ENCODE data around the gene RAF1. TPM values are rescaled to one million over a fixed set of nuclear protein-coding genes. Genes with fewer than 3 reads are reported as not detected.

The RAF1 gene
- total RNA-seq, 1 experiment from 2014 or later, result 101 TPM

DNA sequence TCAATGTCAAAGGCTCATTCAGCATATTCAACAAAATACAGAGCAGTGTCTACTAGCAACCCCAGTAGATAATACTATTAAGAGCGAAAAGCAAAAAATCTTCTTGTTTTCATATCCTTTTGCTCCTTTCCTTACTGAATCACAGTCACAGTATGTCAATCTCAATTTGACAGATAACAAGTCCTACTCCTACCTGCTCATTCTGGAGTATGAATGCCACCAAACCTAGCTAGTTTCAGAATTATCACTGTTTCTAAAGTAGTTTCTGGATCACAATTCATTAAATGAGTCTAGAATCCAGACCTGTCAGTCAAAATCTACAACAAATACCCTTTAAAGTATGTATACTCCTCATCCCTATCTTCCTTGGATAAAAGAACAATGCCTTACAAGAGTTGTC lies 55.5 kb downstream of the RAF1 start:
- TF ChIP-seq ZNF232 (CRISPR knock-in tag; IDR thresholded peaks at IDR 0.05), result no peak
- TF ChIP-seq, protein P1, sequence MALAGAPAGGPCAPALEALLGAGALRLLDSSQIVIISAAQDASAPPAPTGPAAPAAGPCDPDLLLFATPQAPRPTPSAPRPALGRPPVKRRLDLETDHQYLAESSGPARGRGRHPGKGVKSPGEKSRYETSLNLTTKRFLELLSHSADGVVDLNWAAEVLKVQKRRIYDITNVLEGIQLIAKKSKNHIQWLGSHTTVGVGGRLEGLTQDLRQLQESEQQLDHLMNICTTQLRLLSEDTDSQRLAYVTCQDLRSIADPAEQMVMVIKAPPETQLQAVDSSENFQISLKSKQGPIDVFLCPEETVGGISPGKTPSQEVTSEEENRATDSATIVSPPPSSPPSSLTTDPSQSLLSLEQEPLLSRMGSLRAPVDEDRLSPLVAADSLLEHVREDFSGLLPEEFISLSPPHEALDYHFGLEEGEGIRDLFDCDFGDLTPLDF (CRISPR knock-in tag; IDR thresholded peaks at IDR 0.05), result no peak
- TF ChIP-seq ZNF423 (CRISPR knock-in tag; IDR thresholded peaks at IDR 0.05), result no peak
- no peak for TF ChIP-seq NR3C1 (CRISPR knock-in tag; conservative IDR thresholded peaks at IDR 0.05; ENCODE audit: low read depth)
- TF ChIP-seq GRHL2 (CRISPR knock-in tag; IDR thresholded peaks at IDR 0.05; ENCODE audit: insufficient replicate concordance, severe bottlenecking), result no peak
- TF ChIP-seq, protein P2, sequence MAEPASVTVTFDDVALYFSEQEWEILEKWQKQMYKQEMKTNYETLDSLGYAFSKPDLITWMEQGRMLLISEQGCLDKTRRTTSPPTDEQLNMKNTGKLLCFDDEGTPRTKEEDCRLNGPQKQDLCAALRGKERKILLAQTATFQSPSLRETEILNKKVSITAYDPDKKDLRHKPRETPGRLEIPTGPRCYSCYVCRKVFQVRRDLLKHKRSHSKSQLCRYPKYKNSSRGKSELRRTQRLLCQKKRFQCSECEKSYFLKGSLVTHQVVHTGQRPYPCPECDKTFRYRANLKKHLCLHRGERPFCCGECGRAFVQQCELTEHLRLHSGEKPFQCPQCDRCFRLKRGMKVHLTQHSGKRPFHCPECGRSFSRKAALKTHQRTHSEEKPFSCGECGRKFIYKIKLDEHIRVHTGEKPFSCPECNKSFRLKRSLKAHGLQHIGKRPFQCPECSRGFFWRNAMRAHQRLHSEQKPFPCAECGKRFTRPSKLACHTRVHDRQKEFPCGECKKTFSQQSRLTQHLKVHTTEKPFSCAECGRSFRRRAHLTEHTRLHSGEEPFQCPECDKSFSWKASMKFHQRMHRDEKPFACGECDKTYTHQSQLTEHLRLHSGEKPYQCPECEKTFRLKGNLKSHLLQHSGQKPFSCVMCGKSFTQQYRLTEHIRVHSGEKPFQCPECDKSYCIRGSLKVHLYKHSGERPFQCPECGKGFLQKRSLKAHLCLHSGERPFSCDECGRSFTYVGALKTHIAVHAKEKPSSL (CRISPR knock-in tag; conservative IDR thresholded peaks at IDR 0.05), result no peak
- Mint-ChIP-seq H3K4me1 (peaks cover under 1% of the 10 kb centered on the region), H3K4me3 (no peak overlapping the region), H3K9me3 (no peaks in the 10 kb centered on the region), H3K27me3 (ENCODE audit: low read depth) (no peaks in the 10 kb centered on the region), H3K27ac (no peak overlapping the region), H3K36me3 (peaks cover 42% of the 10 kb centered on the region)
- ATAC-seq (no peak), DNase-seq (ENCODE audit: low spot score) (no peak)
- ChIA-PET CTCF (interaction anchor here (0.6 kb wide), 2 partner anchors 21 to 170 kb away, joined by 3 read pairs; no protein-coding TSS in a partner anchor), POLR2A (interaction anchor here (0.6 kb wide), 1 partner anchor 37 kb away, joined by 3 read pairs; no protein-coding TSS in a partner anchor)

DNA sequence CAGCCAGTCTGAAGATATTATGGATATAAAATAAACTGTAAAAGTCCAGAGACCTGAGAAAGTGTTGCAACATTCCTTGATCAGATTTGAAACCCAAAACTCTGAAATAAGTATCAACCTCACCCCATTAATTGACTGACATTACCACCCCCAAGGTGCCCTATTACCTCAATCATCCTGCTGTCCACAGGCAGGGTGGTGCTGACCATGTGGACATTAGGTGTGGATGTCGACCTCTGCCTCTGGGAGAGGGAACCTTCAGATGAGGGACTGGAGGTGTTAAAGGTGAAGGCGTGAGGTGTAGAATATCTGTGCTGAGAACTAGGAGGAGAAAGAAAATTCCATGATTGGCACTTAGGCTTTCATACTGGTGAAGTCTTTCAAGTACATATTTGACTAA lies 59.9 kb downstream of the RAF1 start:
- no peaks in the 10 kb centered on the region for H3K4me1 Mint-ChIP-seq
- no peaks in the 10 kb centered on the region for H3K27me3 Mint-ChIP-seq (ENCODE audit: low read depth)
- H3K4me3 Mint-ChIP-seq, result no peak overlapping the region
- DNase-seq (ENCODE audit: low spot score), result no peak
- no peaks in the 10 kb centered on the region for H3K9me3 Mint-ChIP-seq
- TF ChIP-seq ATF1 (CRISPR knock-in tag; IDR thresholded peaks at IDR 0.05) (no peak), ZNF219 (CRISPR knock-in tag; IDR thresholded peaks at IDR 0.05; ENCODE audit: borderline replicate concordance) (no peak), NFYB (CRISPR knock-in tag; conservative IDR thresholded peaks at IDR 0.05; ENCODE audit: low read depth) (no peak), SMAD3 (CRISPR knock-in tag; IDR thresholded peaks at IDR 0.05; ENCODE audit: borderline replicate concordance) (no peak), ELF4 (CRISPR knock-in tag; IDR thresholded peaks at IDR 0.05; ENCODE audit: low read depth) (no peak)
- TF ChIP-seq, protein P3, sequence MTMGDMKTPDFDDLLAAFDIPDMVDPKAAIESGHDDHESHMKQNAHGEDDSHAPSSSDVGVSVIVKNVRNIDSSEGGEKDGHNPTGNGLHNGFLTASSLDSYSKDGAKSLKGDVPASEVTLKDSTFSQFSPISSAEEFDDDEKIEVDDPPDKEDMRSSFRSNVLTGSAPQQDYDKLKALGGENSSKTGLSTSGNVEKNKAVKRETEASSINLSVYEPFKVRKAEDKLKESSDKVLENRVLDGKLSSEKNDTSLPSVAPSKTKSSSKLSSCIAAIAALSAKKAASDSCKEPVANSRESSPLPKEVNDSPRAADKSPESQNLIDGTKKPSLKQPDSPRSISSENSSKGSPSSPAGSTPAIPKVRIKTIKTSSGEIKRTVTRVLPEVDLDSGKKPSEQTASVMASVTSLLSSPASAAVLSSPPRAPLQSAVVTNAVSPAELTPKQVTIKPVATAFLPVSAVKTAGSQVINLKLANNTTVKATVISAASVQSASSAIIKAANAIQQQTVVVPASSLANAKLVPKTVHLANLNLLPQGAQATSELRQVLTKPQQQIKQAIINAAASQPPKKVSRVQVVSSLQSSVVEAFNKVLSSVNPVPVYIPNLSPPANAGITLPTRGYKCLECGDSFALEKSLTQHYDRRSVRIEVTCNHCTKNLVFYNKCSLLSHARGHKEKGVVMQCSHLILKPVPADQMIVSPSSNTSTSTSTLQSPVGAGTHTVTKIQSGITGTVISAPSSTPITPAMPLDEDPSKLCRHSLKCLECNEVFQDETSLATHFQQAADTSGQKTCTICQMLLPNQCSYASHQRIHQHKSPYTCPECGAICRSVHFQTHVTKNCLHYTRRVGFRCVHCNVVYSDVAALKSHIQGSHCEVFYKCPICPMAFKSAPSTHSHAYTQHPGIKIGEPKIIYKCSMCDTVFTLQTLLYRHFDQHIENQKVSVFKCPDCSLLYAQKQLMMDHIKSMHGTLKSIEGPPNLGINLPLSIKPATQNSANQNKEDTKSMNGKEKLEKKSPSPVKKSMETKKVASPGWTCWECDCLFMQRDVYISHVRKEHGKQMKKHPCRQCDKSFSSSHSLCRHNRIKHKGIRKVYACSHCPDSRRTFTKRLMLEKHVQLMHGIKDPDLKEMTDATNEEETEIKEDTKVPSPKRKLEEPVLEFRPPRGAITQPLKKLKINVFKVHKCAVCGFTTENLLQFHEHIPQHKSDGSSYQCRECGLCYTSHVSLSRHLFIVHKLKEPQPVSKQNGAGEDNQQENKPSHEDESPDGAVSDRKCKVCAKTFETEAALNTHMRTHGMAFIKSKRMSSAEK (CRISPR knock-in tag; IDR thresholded peaks at IDR 0.05; ENCODE audit: borderline replicate concordance), result no peak
- TF ChIP-seq, protein P4, sequence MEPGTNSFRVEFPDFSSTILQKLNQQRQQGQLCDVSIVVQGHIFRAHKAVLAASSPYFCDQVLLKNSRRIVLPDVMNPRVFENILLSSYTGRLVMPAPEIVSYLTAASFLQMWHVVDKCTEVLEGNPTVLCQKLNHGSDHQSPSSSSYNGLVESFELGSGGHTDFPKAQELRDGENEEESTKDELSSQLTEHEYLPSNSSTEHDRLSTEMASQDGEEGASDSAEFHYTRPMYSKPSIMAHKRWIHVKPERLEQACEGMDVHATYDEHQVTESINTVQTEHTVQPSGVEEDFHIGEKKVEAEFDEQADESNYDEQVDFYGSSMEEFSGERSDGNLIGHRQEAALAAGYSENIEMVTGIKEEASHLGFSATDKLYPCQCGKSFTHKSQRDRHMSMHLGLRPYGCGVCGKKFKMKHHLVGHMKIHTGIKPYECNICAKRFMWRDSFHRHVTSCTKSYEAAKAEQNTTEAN (CRISPR knock-in tag; IDR thresholded peaks at IDR 0.05), result no peak
- TF ChIP-seq, protein P5, sequence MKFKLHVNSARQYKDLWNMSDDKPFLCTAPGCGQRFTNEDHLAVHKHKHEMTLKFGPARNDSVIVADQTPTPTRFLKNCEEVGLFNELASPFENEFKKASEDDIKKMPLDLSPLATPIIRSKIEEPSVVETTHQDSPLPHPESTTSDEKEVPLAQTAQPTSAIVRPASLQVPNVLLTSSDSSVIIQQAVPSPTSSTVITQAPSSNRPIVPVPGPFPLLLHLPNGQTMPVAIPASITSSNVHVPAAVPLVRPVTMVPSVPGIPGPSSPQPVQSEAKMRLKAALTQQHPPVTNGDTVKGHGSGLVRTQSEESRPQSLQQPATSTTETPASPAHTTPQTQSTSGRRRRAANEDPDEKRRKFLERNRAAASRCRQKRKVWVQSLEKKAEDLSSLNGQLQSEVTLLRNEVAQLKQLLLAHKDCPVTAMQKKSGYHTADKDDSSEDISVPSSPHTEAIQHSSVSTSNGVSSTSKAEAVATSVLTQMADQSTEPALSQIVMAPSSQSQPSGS (CRISPR knock-in tag; IDR thresholded peaks at IDR 0.05; ENCODE audit: borderline replicate concordance, low read depth), result no peak
- POLR2A ChIA-PET, result no interaction called here
- ATAC-seq, result no peak
- CTCF ChIA-PET, result no interaction called here
- no peak overlapping the region for H3K27ac Mint-ChIP-seq
- peaks cover 49% of the 10 kb centered on the region for H3K36me3 Mint-ChIP-seq
